GM04503 (cell line): ENCODE data around the gene LACC1.
A peak's percentile ranks its signal among the peaks of the same experiment; 100 is the strongest.

Experiments used
- DNase-seq: peaks from one replicate; pipeline ENCODE4 v3.0.0-alpha.2; 2012; ENCODE audit warnings: low read depth

The LACC1 gene

DNA sequence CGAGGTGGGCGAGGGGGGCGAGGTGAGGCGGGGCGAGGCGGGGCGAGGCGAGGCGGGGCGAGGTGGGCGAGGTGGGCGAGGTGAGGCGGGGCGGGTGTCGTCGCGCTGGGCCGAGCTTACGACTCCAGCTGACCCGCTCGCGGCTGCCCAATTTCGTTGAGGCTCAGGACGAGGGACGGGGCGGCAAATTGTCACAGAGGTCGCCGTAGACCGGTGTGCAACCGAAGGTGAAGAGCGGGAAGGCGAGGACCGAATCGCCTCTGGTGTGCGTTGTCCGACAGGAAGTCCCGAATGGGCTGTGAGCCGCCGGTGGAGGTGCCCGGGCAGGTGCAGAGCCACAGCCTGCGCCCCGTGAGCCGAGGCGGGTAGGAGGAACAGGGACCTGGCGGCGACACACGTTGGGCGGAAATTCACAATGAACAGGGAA is at the start of gene LACC1:
Gene LACC1, plus strand, starts transcription at position 150 of the 427 bp plus-strand sequence. CDS start 1,082 bp downstream, outside the sequence.
- DNase-seq, result no peak

DNA sequence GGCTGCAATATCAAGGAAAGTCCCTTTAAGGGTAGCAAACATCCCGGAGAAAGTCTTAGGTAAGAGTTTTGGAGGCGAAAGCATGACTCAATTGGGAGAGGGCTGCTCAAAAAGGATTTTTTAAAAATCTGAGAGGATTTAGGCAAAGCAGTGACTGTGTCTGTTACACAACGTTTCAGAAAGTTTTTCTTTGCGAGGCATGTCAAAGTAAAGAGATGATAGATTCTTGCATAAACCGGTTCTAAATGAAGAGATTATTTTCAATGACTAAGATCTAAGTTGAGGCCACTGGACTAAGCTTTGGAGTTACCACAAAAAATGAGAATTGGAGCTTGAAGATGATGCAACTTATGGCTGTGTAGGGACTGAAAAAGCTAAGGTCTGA is 49.2 kb upstream of the LACC1 start:
- DNase-seq, result peak; percentile 91

DNA sequence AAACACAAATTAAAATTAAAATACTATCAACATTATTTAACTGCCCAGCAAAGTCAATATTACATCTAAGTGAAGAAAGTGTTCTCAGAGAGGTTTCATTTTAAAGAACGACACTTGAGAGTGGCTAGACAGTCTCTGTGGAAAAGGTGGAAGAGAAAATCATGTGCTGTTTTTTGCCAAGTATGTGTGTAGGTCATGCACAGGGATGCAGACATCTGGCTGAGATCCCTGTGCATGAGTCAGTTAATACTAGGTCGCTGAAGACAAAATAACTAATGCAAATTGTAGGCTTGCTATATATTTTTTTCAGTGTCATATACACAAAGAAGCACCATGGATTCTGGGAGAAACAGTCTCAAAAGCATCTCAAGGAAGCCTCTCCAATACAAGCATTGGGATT is 48.6 kb upstream of the LACC1 start:
- no peak for DNase-seq

DNA sequence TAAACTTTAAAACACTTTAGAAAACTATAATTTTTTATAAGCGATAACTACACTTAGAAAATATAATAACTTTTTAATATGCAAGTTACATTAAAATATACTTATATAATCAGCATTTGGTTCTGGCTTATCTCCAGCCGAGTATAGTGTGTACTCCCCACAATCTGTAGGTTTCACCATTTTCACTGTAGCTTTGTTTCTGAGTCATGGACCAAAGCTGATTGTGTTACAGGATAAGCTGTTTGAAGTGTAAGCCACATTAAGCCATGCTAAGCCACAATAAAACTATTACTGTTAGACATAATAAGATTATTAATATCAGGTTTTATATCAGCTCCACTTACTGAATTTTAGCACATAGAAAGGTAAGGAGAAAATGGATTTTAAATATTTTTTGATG is 44.0 kb upstream of the LACC1 start:
- DNase-seq, result no peak

DNA sequence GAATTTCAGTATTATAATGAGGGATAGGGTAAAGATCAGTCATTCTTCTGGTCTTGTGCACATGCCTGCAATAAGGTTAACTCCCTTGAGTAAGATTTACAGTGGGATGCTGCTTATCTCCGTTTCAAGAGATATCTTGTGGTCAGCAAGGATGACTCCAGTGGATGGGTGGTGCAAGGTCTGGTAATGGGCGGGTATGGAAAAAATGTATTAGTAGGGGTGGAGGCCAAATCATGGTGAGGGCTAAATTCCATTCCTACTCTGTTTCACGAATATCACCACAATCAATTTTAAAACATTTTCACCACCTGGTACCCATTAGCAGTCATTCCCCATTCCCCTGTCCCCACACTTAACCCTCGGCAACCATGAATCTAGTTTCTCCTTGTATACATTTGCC is 40.8 kb upstream of the LACC1 start:
- peak; percentile 52 for DNase-seq

DNA sequence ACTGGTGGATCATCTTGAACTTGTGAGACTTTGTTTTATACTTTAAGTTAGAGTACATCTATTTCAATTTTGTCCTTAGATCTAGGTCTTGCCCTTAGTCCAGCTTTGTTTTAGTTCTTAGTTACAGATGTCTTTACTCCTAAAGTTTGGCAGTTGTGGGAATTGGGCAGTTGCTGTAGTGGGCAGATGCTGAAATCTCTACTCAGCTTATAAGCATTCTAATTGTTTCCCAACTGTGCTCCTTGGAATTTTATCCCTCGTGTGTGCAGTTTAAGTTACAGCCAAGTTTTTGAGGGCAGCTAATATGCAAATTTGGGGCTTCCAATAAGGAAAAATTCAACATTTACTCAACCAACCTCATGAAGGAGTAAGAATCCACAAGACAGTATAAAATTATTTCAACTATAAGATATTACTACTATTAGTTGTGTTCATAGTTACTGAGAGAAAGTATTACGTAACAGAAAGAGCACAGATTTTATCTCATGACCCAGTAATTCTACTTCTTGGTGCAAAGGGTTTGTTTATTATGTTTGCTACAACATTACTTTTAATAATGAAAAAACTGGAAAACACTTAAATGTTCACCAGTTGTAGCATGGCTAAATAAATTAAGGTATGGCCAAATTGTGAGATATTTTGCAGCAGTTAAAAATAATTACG is 33.1 kb upstream of the LACC1 start:
- DNase-seq, result peak; percentile 62

- DNase-seq, result peak; percentile 65
Observed at GRCh38 chr13:43848001-43848649, 31.6 kb upstream of the LACC1 start.

GRCh38 chr13:43850873-43851272 is 28.8 kb upstream of the LACC1 start:
- no peak for DNase-seq

- DNase-seq, result no peak
Observed at GRCh38 chr13:43852923-43853404, 26.7 kb upstream of the LACC1 start.

GRCh38 chr13:43861863-43862262 is 17.8 kb upstream of the LACC1 start:
- DNase-seq, result no peak

- no peak for DNase-seq
Observed at GRCh38 chr13:43864921-43865320, 14.8 kb upstream of the LACC1 start.

DNA sequence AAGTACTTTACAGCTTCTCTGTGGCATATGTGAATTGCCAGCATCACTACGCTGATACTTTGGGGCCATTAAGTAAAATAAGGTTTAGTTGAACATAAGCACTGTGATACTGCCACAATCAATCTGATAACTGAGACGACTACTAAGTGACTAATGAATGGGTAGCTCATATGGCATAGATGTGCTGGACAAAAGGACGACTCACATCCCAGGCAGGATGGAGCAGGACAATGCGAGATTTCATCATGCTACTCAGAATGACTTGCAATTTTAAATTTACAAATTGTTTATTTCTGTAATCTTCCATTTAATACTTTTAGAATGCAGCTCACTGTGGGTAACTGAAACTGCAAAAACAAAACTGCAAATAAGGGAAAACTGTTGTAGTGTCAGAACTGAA is 13.8 kb upstream of the LACC1 start:
- no peak for DNase-seq

DNA sequence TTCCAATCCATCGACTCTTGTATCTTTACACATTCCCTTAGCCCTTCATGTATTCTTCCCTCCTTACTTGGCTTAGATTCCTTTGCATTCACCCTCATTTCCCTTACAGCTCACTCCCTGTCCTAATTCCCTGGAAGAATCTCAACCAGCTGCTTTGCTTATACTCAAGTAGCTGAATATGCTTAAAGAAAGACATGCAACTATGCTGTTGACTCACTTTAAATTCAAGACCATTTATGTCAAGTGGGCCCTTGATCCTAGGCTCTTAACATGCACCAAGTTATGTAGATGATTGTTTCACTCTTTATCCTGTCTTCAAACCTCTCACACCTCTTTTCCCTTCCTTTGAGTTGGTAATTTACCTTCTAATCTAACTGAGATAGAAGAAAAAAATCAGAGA is 7.5 kb upstream of the LACC1 start:
- DNase-seq, result no peak

DNA sequence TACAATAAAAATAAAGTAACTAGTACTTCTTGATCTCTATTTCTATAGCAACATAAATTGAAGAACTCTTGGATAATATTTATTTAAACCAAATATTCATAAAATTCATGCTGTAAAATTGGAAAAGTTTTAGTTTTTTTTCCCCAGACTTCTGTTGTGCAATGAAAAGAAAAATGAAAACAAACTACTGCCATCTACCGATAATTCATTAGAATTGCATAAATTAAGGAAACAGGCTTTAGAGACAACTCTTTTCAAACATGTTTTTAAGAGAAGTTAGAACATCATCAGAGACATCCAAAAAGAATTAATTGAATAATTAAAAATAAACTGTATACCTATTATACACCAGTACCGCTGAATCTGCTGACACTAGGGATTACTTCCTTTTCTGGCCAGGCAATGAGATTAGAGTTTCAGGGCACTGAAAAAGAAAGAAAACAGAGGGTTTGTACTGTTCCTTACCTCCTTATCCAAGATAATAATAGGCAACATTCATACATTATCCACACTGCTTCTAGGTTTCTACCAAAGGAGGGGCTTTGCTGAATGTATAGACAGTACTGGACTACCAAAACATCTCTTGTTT is 5.1 kb upstream of the LACC1 start:
- DNase-seq, result no peak

- DNase-seq, result no peak
Observed at GRCh38 chr13:43876366-43876765, 3.3 kb upstream of the LACC1 start.

DNA sequence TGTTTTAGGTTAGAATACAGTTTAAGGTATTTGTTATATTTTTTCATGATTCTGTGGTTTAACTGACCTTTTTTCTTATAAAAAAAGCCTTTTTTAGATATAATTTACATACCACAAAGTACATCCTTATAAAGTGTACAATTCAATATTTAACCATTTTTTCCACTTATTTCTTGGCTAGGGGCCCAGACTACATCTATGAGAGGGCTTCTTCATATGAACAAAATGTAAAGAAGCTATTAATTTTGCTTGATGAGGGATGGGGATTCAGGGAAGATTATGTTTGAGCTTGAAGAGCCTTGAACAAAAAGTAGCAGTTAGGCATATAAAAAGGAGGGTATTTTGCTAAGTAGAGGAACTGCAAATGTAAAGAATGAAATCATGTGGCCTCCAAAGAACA is 2.4 kb upstream of the LACC1 start:
- no peak for DNase-seq

- no peak for DNase-seq
Observed at GRCh38 chr13:43877766-43878165, 1.9 kb upstream of the LACC1 start.

DNA sequence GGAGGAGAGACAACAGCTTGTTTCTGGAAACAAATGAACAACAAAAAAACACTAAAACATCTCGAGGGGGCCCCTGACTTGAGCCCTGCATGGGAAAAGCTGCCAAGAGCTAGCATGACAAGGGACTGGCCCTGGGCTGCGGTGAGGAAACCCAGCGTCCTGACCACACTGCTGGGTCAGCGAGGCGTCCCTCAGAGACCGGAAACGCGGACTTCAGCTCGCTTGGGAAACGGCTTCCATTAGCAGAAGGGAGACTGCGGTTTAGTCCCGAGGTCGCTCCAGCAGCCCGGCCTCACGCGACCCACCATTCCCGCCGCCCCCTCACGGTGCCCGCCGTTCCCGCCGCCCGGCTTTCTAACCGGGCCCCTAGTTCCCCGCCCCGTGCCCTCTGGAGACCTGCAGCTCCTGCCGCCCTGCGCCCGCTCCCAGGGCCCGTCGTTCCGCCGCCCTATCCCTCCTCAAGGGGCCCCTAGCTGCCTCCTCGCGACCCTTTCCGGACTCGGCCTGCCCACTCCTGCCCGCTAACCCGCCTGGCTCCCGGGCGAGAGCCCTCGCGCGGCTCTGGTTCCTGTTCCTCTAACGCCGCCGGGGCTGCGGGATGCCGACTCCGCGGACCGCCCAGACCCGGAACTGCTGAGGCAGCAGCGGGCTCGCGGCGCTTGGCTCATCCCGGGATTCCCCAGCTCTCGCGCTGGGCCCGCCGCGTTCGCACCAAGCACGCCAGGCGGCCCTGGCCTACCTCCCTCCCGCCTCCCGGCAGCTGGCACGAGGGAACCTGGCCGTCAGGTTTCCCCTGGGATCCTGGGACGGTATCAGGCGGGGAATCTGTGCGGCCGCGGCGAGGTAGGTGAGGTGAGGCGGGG is 581 bp upstream of the LACC1 start, which contains the start of gene CCDC122:
Gene CCDC122, minus strand, starts transcription at position 849 of the 863 bp plus-strand sequence. CDS start 10,364 bp downstream, outside the sequence.
- DNase-seq, result peak; percentile 59

DNA sequence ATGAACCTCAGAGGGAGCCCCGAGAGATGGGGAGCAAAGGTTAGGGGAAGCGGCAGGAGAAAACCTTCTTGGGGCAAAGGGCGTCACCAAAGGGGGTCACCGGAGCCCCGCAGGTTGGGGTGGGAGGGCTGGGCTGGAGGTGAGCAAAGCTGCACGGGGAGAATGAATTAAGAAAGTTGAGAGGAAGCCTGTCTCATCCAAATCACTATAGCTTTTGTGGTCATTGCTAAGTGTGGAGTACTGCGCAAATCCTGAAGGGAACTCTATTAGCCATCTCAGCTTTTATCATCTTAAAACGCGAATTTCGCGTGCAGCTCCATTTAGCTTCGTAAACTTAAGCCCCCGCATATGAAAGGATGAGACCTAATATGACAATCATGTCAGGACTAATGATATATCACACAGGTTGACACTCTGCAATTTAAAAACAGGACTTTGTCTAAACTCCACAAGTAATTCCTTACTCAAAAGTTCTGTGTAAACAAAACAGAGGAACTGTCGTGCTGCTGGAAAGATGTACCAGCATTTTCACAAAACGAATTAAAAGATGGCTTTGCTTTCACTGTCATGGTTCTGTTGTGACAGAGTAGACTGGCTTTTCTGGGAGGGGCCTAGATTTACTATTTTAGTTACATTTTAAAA is 631 bp downstream of the LACC1 start:
- no peak for DNase-seq

DNA sequence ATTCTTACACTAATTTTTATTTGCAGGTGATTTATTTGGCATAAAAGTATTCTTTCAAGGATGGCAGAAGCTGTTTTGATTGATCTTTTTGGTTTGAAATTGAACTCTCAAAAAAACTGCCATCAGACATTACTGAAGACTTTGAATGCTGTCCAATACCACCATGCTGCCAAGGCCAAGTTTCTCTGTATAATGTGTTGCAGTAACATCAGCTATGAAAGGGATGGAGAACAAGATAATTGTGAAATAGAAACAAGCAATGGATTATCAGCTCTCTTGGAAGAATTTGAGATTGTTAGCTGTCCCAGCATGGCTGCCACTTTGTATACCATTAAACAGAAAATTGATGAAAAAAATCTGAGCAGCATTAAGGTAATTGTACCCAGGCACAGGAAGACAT is 1.2 kb downstream of the LACC1 start:
- no peak for DNase-seq

DNA sequence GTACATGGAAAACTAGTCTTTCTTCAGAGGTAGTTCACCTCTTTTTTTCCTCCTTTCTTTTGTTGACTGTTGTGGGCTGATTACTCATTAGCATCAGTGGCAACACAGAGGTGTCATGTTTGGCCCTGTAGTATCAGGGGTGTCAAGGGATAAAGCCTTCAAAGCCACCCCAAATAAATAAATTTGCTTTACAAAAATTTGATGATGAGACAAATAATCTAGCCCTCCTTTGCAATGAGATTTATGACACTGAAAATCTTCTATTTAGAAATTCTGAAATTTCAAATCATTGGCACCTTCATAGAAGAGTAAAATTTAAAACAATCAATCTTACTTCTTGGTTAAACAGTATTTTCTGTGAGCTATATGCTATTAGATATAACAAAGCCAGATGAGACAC is 1.9 kb downstream of the LACC1 start:
- no peak for DNase-seq

GRCh38 chr13:43883631-43884030 is 3.9 kb downstream of the LACC1 start:
- DNase-seq, result no peak
